Nephron progenitor cell (in vitro differentiated cells): ENCODE measurements around the gene FAM200B.

Source experiments
- DNase-seq: peaks from one replicate; pipeline ENCODE4 v3.0.0; 2021
- H3K27ac Mint-ChIP-seq: 2 replicates; pipeline ENCODE4 v1.8.0; 2021; ENCODE audit warnings: mild to moderate bottlenecking, moderate library complexity, mixed read lengths
- H3K27me3 Mint-ChIP-seq: 2 replicates; pipeline ENCODE4 v1.8.0; 2021; ENCODE audit warnings: mild to moderate bottlenecking, low read depth, mixed read lengths; ENCODE audit not compliant: poor library complexity
- H3K36me3 Mint-ChIP-seq: 2 replicates; pipeline ENCODE4 v1.8.0; 2021; ENCODE audit warnings: low read depth, mixed read lengths
- H3K4me1 Mint-ChIP-seq: 2 replicates; pipeline ENCODE4 v1.8.0; 2021; ENCODE audit warnings: mixed read lengths
- H3K4me3 Mint-ChIP-seq: 2 replicates; pipeline ENCODE4 v1.8.0; 2021; ENCODE audit warnings: mild to moderate bottlenecking, moderate library complexity, mixed read lengths
- H3K9me3 Mint-ChIP-seq: 2 replicates; pipeline ENCODE4 v1.8.0; 2021; ENCODE audit warnings: mild to moderate bottlenecking, moderate library complexity, mixed read lengths
- CTCF ChIP-seq: fragments of 200-600 bp; sonication (generic); IDR thresholded peaks from 2 replicates; pipeline ENCODE4 v1.5.0; 2021; ENCODE audit warnings: antibody characterized with exemption

Gene FAM200B

GRCh38 chr4:15704129-15704528, 22.5 kb downstream of the FAM200B start:
- Mint-ChIP-seq H3K27ac (no peak overlapping the region), H3K36me3 (peaks cover 4% of the 10 kb centered on the region), H3K27me3 (peaks cover 9% of the 10 kb centered on the region), H3K4me1 (peaks cover 16% of the 10 kb centered on the region), H3K4me3 (no peak overlapping the region), H3K9me3 (peaks cover 30% of the 10 kb centered on the region)
- no peak for TF ChIP-seq CTCF
- no peak for DNase-seq

- TF ChIP-seq CTCF = no peak
- Mint-ChIP-seq H3K4me3 (no peak overlapping the region), H3K36me3 (no peaks in the 10 kb centered on the region), H3K9me3 (peaks cover 9% of the 10 kb centered on the region), H3K4me1 (peaks cover 16% of the 10 kb centered on the region), H3K27me3 (peaks cover 10% of the 10 kb centered on the region), H3K27ac (no peak overlapping the region)
- no peak for DNase-seq
These were observed 25.2 kb downstream of the FAM200B start for GRCh38 chr4:15706646-15707362.

DNA sequence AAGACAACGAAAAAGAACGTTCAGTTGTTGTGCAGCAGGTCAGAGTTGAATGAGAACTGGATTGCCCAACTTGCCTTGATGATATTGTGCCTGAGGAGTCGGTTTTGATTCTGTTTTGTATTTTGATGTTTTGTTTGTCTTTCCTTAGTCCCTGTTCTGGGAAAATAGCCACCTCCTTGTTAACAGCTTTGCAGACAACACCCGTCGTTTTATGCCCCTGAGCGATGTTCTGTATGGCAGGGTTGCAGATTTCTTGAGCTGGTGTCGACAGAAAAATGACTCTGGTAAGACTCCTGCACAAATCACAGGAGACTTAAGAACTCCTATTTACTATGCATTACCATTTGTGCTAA, 25.7 kb downstream of the FAM200B start:
- Mint-ChIP-seq H3K4me1 (peaks cover 16% of the 10 kb centered on the region), H3K4me3 (no peak overlapping the region), H3K27ac (no peak overlapping the region), H3K9me3 (peaks cover 4% of the 10 kb centered on the region), H3K36me3 (no peaks in the 10 kb centered on the region), H3K27me3 (peaks cover 10% of the 10 kb centered on the region)
- TF ChIP-seq CTCF = no peak
- no peak for DNase-seq

DNA sequence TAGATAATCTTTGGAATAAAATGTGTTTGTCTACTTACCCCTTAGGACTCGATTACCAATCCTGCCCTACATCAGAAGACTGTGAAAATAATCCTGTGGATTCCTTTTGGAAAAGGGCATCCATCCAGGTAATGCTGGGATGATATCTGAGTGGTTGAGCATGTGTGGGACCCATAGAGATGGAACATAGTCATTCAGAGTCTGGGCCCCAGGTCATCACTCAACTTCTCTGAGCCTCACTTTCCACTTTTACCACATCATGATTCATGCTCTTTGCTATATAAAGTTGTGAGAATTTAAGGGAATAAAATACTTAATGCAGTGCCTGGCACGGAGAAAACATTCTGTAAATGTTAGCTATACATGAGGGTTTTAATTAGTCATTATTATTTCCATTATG, 30.1 kb downstream of the FAM200B start:
- Mint-ChIP-seq H3K27ac (no peak overlapping the region), H3K4me1 (peaks cover 13% of the 10 kb centered on the region), H3K36me3 (no peaks in the 10 kb centered on the region), H3K4me3 (no peak overlapping the region), H3K9me3 (no peaks in the 10 kb centered on the region), H3K27me3 (peaks cover 3% of the 10 kb centered on the region)
- no peak for TF ChIP-seq CTCF
- no peak for DNase-seq

GRCh38 chr4:15712214-15712613, 30.6 kb downstream of the FAM200B start:
- Mint-ChIP-seq H3K9me3 (no peaks in the 10 kb centered on the region), H3K4me3 (no peak overlapping the region), H3K27ac (no peak overlapping the region), H3K36me3 (no peaks in the 10 kb centered on the region), H3K27me3 (peaks cover 4% of the 10 kb centered on the region), H3K4me1 (peaks cover 12% of the 10 kb centered on the region)
- no peak for DNase-seq
- TF ChIP-seq CTCF = no peak

DNA sequence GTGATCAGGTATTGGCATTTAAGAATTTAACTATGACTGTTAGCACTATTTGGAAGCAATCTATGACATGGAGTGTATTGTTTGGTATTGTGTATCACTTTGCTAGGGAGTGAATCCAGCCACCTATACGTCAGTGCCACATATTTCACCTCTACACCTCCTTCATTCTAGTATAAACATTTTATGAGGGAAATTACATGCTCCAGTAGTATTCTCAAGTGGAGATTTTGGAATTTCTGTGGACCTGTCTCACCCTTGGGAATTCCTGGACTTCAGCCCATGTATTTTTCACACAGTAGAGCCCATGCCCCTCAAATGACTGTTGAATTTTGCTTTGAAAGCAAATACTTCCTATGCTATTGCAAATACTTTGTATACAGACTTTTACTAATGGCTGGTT, 32.5 kb downstream of the FAM200B start:
- H3K27ac Mint-ChIP-seq = no peak overlapping the region
- no peak for TF ChIP-seq CTCF
- H3K9me3 Mint-ChIP-seq = no peaks in the 10 kb centered on the region

More for the DNA sequence above, 32.5 kb downstream of the FAM200B start:
- H3K36me3 Mint-ChIP-seq = no peaks in the 10 kb centered on the region
- H3K27me3 Mint-ChIP-seq = peaks cover 3% of the 10 kb centered on the region
- peaks cover 17% of the 10 kb centered on the region for H3K4me1 Mint-ChIP-seq
- DNase-seq = no peak
- no peak overlapping the region for H3K4me3 Mint-ChIP-seq
